Keratinocyte (primary cell): ENCODE data around the gene CALML5. TPM values are rescaled to one million over a fixed set of nuclear protein-coding genes. Genes with fewer than 3 reads are reported as not detected.

ENCODE experiments used
- DNase-seq: peaks from one replicate; pipeline ENCODE4 v3.0.0-alpha.2; 2011; ENCODE audit warnings: low read depth, missing footprints, low spot score
- FAIRE-seq: peaks from 2 replicates; lab custom pipeline; 2011; peaks lifted over from hg19 to GRCh38; lab: Jason Lieb, UNC
- H2AFZ ChIP-seq: 2 replicates; pipeline ENCODE4 v1.6.0; 2012; ENCODE audit warnings: low read length, control low read depth, inconsistent platforms; ENCODE audit not compliant: control insufficient read depth
- H3K27ac ChIP-seq: 2 replicates; pipeline ENCODE4 v1.5.1; 2011; ENCODE audit warnings: low read length; ENCODE audit not compliant: control insufficient read depth, insufficient read depth
- H3K27me3 ChIP-seq: 3 replicates; pipeline ENCODE4 v1.6.0; 2011; ENCODE audit warnings: low read length; ENCODE audit not compliant: control insufficient read depth, insufficient read depth; ENCODE audit errors: extremely low read depth
- H3K36me3 ChIP-seq, 2 experiments: 2 replicates in 1 of 2; 3 replicates in 1 of 2; pipeline ENCODE4 v1.5.1; 2011; ENCODE audit warnings: low read length in 2 of 2, mild to moderate bottlenecking in 1 of 2; ENCODE audit not compliant: control insufficient read depth in 2 of 2, insufficient read depth in 2 of 2; ENCODE audit errors: extremely low read depth in 1 of 2
- H3K4me1 ChIP-seq: 3 replicates; pipeline ENCODE4 v1.5.1; 2011; ENCODE audit warnings: low read length; ENCODE audit not compliant: control insufficient read depth, insufficient read depth; ENCODE audit errors: extremely low read depth
- H3K4me2 ChIP-seq: 3 replicates; pipeline ENCODE4 v1.6.0; 2011; ENCODE audit warnings: low read depth, low read length; ENCODE audit not compliant: control insufficient read depth, insufficient read depth; ENCODE audit errors: extremely low read depth
- H3K4me3 ChIP-seq, 3 experiments: fragments of 200-600 bp in 1 of 3; sonication (generic) in 1 of 3; 2 replicates in 2 of 3; 3 replicates in 1 of 3; pipeline ENCODE4 v1.5.1; 2011 to 2016; ENCODE audit warnings: low read length in 3 of 3, mild to moderate bottlenecking in 3 of 3, control low read depth in 2 of 3, inconsistent platforms in 1 of 3, low read depth in 1 of 3, mixed read lengths in 1 of 3, mixed run types in 1 of 3, moderate library complexity in 1 of 3; ENCODE audit not compliant: control insufficient read depth in 2 of 3, insufficient read depth in 2 of 3; ENCODE audit errors: extremely low read depth in 1 of 3
- H3K79me2 ChIP-seq: 2 replicates; pipeline ENCODE4 v1.6.0; 2012; ENCODE audit warnings: low read length; ENCODE audit not compliant: control insufficient read depth, insufficient read depth
- H3K9ac ChIP-seq: 3 replicates; pipeline ENCODE4 v1.6.0; 2011; ENCODE audit warnings: low read length; ENCODE audit not compliant: control insufficient read depth, insufficient read depth; ENCODE audit errors: extremely low read depth
- H3K9me1 ChIP-seq: 3 replicates; pipeline ENCODE4 v1.6.0; 2011; ENCODE audit warnings: low read length; ENCODE audit not compliant: control insufficient read depth, insufficient read depth; ENCODE audit errors: extremely low read depth
- H3K9me3 ChIP-seq: 2 replicates; pipeline ENCODE4 v1.5.1; 2012; ENCODE audit warnings: low read depth, low read length; ENCODE audit not compliant: control insufficient read depth
- H4K20me1 ChIP-seq: 3 replicates; pipeline ENCODE4 v1.6.0; 2011; ENCODE audit warnings: low read length; ENCODE audit not compliant: control insufficient read depth, insufficient read depth; ENCODE audit errors: extremely low read depth
- EZH2 ChIP-seq: IDR thresholded peaks from one replicate; pipeline ENCODE4 v1.6.1; 2012; ENCODE audit warnings: inconsistent platforms, mild to moderate bottlenecking, low read length, moderate library complexity
- dilution Hi-C: fragments of 300-500 bp; cut with MboI; formaldehyde crosslinking; loops from one replicate; pipeline ENCODE4 v1.7.0; 2020; ENCODE audit warnings: low sequenced_read_pairs; ENCODE audit not compliant: extremely low pct_ligation_motif_present
- polyA plus RNA-seq, 5 experiments: library from polyadenylated mRNA; depleted of rRNA in 3 of 5; stranded (reverse) in 3 of 5; stranded (forward) in 1 of 5; unstranded in 1 of 5; fragments of >200 nt; gene quantifications; 1 replicate in 1 of 5; 2 replicates in 3 of 5; 3 replicates in 1 of 5; pipeline versions ENCODE4 v1.2.1 to v1.2.3, GENCODE V29; 2011 to 2012; ENCODE audit warnings: missing spikeins in 2 of 5, low read depth in 1 of 5, low replicate concordance in 1 of 5
- TF ChIP-seq, protein P1 (sequence below), 3 experiments: IDR thresholded peaks in 1 of 3; conservative IDR thresholded peaks in 1 of 3; optimal IDR thresholded peaks in 1 of 3; 2 replicates in 2 of 3; 3 replicates in 1 of 3; pipeline versions ENCODE3 to v1.5.1; 2011; ENCODE audit warnings: low read length in 3 of 3, mild to moderate bottlenecking in 3 of 3, moderate library complexity in 2 of 3, control low read depth in 1 of 3, inconsistent platforms in 1 of 3; ENCODE audit not compliant: insufficient read depth in 2 of 3; ENCODE audit errors: extremely low read depth in 1 of 3

The CALML5 gene
- polyA plus RNA-seq, 1 donor (not counting 4 experiments of a cell fraction or from before 2014, with no cell fraction given), result 5.7 TPM

DNA sequence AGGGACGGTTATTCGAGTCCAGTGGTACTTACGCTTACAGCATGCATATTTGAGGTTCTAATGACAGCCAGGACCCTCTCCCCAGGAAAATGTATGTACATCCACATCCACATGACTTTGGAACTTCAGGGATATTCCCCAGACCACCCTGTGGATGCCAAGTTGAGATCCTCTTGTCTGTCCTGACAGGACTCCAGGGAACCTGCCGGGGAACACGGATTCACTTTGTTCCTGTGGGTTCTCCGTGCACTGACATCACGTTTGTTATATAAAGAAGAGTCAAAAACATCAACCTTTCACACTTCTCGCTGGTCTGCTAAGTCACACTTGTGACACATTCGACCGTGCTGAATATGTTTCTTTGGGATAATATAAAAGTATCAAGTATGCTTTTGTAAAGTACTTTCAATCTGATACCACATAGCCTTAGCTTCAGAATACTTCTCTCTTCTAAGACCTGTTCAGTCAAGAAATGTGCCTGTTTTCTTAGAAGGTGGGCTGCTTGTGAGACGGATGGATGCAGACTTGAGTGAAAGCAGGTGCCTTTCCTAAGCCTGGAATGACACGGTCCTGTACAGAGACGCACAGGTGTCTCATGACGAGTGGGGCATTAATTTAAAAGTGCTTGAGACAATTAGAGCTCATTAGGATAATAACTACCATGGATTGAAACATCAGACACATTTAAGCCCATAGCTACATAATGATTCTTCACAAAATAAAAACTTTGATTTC, 38.7 kb downstream of the CALML5 start:
- Histone ChIP-seq H3K27me3 (no peaks in the 10 kb centered on the region), H2AFZ (no peak overlapping the region), H3K9me1 (no peaks in the 10 kb centered on the region), H3K4me1 (peaks cover 5% of the 10 kb centered on the region), H3K27ac (no peak overlapping the region), H3K4me3 (no peak overlapping the region), H3K36me3 (peaks cover 13 to 24% of the 10 kb centered on the region in 2 experiments), H3K9me3 (no peaks in the 10 kb centered on the region), H4K20me1 (no peaks in the 10 kb centered on the region), H3K79me2 (peaks cover 9% of the 10 kb centered on the region), H3K4me2 (no peak overlapping the region), H3K9ac (no peak overlapping the region)
- DNase-seq, result no peak
- dilution Hi-C loops, result no loop called here
- TF ChIP-seq, protein P1, sequence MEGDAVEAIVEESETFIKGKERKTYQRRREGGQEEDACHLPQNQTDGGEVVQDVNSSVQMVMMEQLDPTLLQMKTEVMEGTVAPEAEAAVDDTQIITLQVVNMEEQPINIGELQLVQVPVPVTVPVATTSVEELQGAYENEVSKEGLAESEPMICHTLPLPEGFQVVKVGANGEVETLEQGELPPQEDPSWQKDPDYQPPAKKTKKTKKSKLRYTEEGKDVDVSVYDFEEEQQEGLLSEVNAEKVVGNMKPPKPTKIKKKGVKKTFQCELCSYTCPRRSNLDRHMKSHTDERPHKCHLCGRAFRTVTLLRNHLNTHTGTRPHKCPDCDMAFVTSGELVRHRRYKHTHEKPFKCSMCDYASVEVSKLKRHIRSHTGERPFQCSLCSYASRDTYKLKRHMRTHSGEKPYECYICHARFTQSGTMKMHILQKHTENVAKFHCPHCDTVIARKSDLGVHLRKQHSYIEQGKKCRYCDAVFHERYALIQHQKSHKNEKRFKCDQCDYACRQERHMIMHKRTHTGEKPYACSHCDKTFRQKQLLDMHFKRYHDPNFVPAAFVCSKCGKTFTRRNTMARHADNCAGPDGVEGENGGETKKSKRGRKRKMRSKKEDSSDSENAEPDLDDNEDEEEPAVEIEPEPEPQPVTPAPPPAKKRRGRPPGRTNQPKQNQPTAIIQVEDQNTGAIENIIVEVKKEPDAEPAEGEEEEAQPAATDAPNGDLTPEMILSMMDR (optimal IDR thresholded peaks at IDR 0.05 in 1 of 3, IDR thresholded peaks at IDR 0.05 in 1 of 3, conservative IDR thresholded peaks at IDR 0.05 in 1 of 3; ENCODE audit: extremely low read depth in 1 of 3, insufficient read depth in 2 of 3, low read length in 3 of 3), result no peak
- TF ChIP-seq EZH2, result no peak
- no peak for FAIRE-seq

DNA sequence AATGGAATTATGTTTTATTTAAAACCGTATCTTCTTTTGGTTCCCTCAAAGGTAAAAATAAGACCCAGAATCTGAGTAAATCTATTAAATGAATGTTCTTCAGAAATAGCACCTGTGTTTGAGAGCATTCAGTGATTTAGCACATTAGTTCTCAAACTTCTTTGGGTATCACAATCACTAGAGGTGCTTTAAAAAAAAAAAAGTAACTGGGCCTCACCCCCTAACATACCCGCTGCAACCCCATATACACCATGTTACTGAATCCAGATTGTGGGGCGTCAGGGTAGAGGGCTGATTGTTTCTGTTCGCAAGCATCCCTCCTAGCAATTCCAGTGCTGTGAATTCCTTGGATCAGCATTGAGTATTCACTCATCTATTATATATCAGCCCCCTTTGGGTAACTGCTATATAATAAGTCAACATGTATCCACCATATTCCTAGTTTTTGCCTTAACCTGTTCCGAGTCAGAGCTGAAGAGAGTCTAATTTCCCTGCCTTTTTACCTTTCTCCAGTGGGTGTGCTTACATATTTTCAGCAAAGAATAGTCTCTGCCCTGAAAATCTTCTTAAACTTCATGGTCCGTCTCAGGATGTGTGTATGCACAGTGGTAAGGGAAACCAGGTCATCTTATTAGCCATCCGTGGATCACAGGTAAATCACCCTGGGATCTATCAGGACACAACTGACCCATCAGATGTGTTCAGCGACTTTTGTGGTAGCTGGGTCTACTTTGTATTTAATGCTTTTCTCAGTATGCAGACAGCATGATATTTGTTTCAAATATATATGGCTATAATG, 40.2 kb downstream of the CALML5 start:
- no peak for FAIRE-seq
- dilution Hi-C loops, result no loop called here
- Histone ChIP-seq H4K20me1 (no peaks in the 10 kb centered on the region), H3K9me3 (no peaks in the 10 kb centered on the region), H3K4me2 (no peak overlapping the region), H2AFZ (no peak overlapping the region), H3K79me2 (peaks cover 16% of the 10 kb centered on the region), H3K4me3 (no peak overlapping the region), H3K4me1 (no peaks in the 10 kb centered on the region), H3K9me1 (no peaks in the 10 kb centered on the region), H3K9ac (no peak overlapping the region), H3K27ac (no peak overlapping the region), H3K36me3 (peaks cover 22 to 28% of the 10 kb centered on the region in 2 experiments), H3K27me3 (no peaks in the 10 kb centered on the region)
- no peak for DNase-seq
- TF ChIP-seq EZH2, result no peak
- TF ChIP-seq, protein P1 (optimal IDR thresholded peaks at IDR 0.05 in 1 of 3, IDR thresholded peaks at IDR 0.05 in 1 of 3, conservative IDR thresholded peaks at IDR 0.05 in 1 of 3; ENCODE audit: extremely low read depth in 1 of 3, insufficient read depth in 2 of 3, low read length in 3 of 3), result no peak
